SK-N-MC (cell line): ENCODE data around the gene PCDHA5.

Source experiments
- DNase-seq: peaks from one replicate; pipeline ENCODE4 v3.0.0-alpha.2; 2011; ENCODE audit warnings: low read depth, low spot score
- H3K27ac ChIP-seq: fragments of 200-600 bp; sonication (generic); 2 replicates; pipeline ENCODE4 v1.5.1; 2016; ENCODE audit warnings: mixed run types
- H3K36me3 ChIP-seq: fragments of 200-600 bp; sonication (generic); 2 replicates; pipeline ENCODE4 v1.6.1; 2017; ENCODE audit warnings: antibody characterized with exemption, low read length, mixed read lengths; ENCODE audit not compliant: insufficient read depth
- H3K4me3 ChIP-seq: fragments of 200-600 bp; sonication (generic); 2 replicates; pipeline ENCODE4 v1.5.1; 2016
- H3K9ac ChIP-seq: fragments of 200-600 bp; sonication (generic); 2 replicates; pipeline ENCODE4 v1.8.0; 2017; ENCODE audit warnings: mixed run types, mixed read lengths; ENCODE audit not compliant: insufficient read length
- H3K9me3 ChIP-seq: fragments of 200-600 bp; sonication (generic); 2 replicates; pipeline ENCODE4 v1.6.1; 2017; ENCODE audit warnings: low read depth, mild to moderate bottlenecking, antibody characterized with exemption, low read length, moderate library complexity, mixed read lengths
- EZH2 ChIP-seq: fragments of 200-600 bp; sonication (generic); IDR thresholded peaks from one replicate; pipeline ENCODE4 v1.6.1; 2017; ENCODE audit warnings: antibody characterized with exemption
- FOXP2 ChIP-seq: optimal IDR thresholded peaks from 2 replicates; pipeline ENCODE3; 2011; ENCODE audit warnings: mild to moderate bottlenecking, moderate library complexity; ENCODE audit not compliant: insufficient read depth; ENCODE audit errors: extremely low read length, control extremely low read depth
- POLR2AphosphoS5 ChIP-seq: IDR thresholded peaks from 2 replicates; pipeline ENCODE4 v1.6.1; 2012; ENCODE audit warnings: mild to moderate bottlenecking, low read depth, low read length, borderline replicate concordance

Gene PCDHA5

GRCh38 chr5:140857177-140857986 lies 36.0 kb downstream of the PCDHA5 start:
- no peak for DNase-seq
- no peak overlapping the region for H3K9ac ChIP-seq
- no peaks in the 10 kb centered on the region for H3K36me3 ChIP-seq

GRCh38 chr5:140857987-140858240 lies 36.5 kb downstream of the PCDHA5 start:
- DNase-seq: no peak
- Histone ChIP-seq H3K27ac (no peak overlapping the region), H3K36me3 (no peaks in the 10 kb centered on the region), H3K9me3 (no peaks in the 10 kb centered on the region), H3K9ac (no peak overlapping the region), H3K4me3 (no peak overlapping the region)
- TF ChIP-seq POLR2AphosphoS5 (no peak), EZH2 (no peak), FOXP2 (no peak)

More at GRCh38 chr5:140857177-140857986, 36.0 kb downstream of the PCDHA5 start:
- no peak overlapping the region for H3K27ac ChIP-seq
- H3K4me3 ChIP-seq: no peak overlapping the region
- no peaks in the 10 kb centered on the region for H3K9me3 ChIP-seq
- TF ChIP-seq POLR2AphosphoS5 (no peak), FOXP2 (no peak)

- no peak for DNase-seq
- Histone ChIP-seq H3K9me3 (no peaks in the 10 kb centered on the region), H3K27ac (no peak overlapping the region), H3K4me3 (no peak overlapping the region), H3K9ac (no peak overlapping the region), H3K36me3 (no peaks in the 10 kb centered on the region)
- TF ChIP-seq POLR2AphosphoS5 (no peak), FOXP2 (no peak), EZH2 (no peak)
These were observed 41.3 kb downstream of the PCDHA5 start for GRCh38 chr5:140862441-140863295.

GRCh38 chr5:140868721-140869554 lies 47.5 kb downstream of the PCDHA5 start, which contains the start of gene PCDHA11:
Gene PCDHA11 (plus strand): TSS chr5:140868957. CDS start chr5:140869104, 147 bp downstream.
- no peaks in the 10 kb centered on the region for H3K9me3 ChIP-seq
- no peaks in the 10 kb centered on the region for H3K36me3 ChIP-seq
- DNase-seq: no peak
- H3K9ac ChIP-seq: no peak within 1 kb of the TSS
- TF ChIP-seq FOXP2 (no peak), POLR2AphosphoS5 (no peak), EZH2 (no peak)
- H3K4me3 ChIP-seq: no peak within 1 kb of the TSS
- no peak within 1 kb of the TSS for H3K27ac ChIP-seq

- H3K4me3 ChIP-seq: no peak overlapping the region
- H3K9me3 ChIP-seq: no peaks in the 10 kb centered on the region
- DNase-seq: no peak
- H3K27ac ChIP-seq: no peak overlapping the region
- H3K36me3 ChIP-seq: no peaks in the 10 kb centered on the region
- H3K9ac ChIP-seq: no peak overlapping the region
- TF ChIP-seq FOXP2 (no peak), EZH2 (no peak), POLR2AphosphoS5 (no peak)
These were observed 48.1 kb downstream of the PCDHA5 start for GRCh38 chr5:140869555-140869886.

GRCh38 chr5:140870221-140871201 lies 49.1 kb downstream of the PCDHA5 start:
- TF ChIP-seq FOXP2: no peak
- no peak for TF ChIP-seq EZH2
- TF ChIP-seq POLR2AphosphoS5: no peak
- no peaks in the 10 kb centered on the region for H3K9me3 ChIP-seq
- no peak for DNase-seq

More at GRCh38 chr5:140870221-140871201, 49.1 kb downstream of the PCDHA5 start:
- no peak overlapping the region for H3K9ac ChIP-seq
- H3K4me3 ChIP-seq: no peak overlapping the region
- no peak overlapping the region for H3K27ac ChIP-seq
- no peaks in the 10 kb centered on the region for H3K36me3 ChIP-seq
